ENCODE results near the gene RBBP5.
A peak's percentile ranks its signal among the peaks of the same experiment; 100 is the strongest.

RBBP5 gene

GRCh38 chr1:205053296-205053695 lies 68.5 kb downstream of the RBBP5 start:
- Histone ChIP-seq H3K27ac (replicated peaks; ENCODE audit: low read length) (no peak overlapping the region), H3K4me1 (ENCODE audit: control insufficient read depth in 2 of 2, insufficient read depth in 1 of 2, low read depth in 1 of 2, low read length in 2 of 2) (peaks cover 0 to 6% of the 10 kb centered on the region in 2 donors), H2AK5ac (ENCODE audit: low read depth, low read length) (no peak overlapping the region), H3K23ac (ENCODE audit: low read depth, low read length, poor library complexity) (no peak overlapping the region), H2BK120ac (ENCODE audit: low read depth, low read length) (no peak overlapping the region), H4K91ac (ENCODE audit: low read depth, low read length, poor library complexity) (no peak overlapping the region), H3K4me3 (ENCODE audit: low read length in 2 of 2) (no peak overlapping the region), H3K9ac (ENCODE audit: low read depth, low read length, poor library complexity) (no peak overlapping the region), H3K4ac (ENCODE audit: low read length) (no peak overlapping the region), H2BK15ac (ENCODE audit: low read length) (no peak overlapping the region), H2BK12ac (ENCODE audit: low read length) (no peak overlapping the region), H3K79me1 (ENCODE audit: low read depth, low read length) (no peaks in the 10 kb centered on the region), H2AFZ (ENCODE audit: low read length) (no peak overlapping the region), H4K8ac (ENCODE audit: low read depth, low read length) (no peak overlapping the region), H3K4me2 (ENCODE audit: insufficient read depth, low read length, poor library complexity, severe bottlenecking) (no peak overlapping the region), H2BK5ac (ENCODE audit: low read length) (no peak overlapping the region), H3K36me3 (replicated peaks in 1 of 2; ENCODE audit: control insufficient read depth in 2 of 2, insufficient read depth in 2 of 2, low read length in 2 of 2) (no peaks in the 10 kb centered on the region), H3K9me3 (replicated peaks in 1 of 2; ENCODE audit: control insufficient read depth in 2 of 2, insufficient read depth in 1 of 2, low read depth in 1 of 2, low read length in 2 of 2) (no peaks in the 10 kb centered on the region), H3K14ac (ENCODE audit: low read length) (no peak overlapping the region), H3K18ac (ENCODE audit: low read length) (no peak overlapping the region), H3K27me3 (ENCODE audit: control insufficient read depth in 3 of 3, insufficient read depth in 3 of 3, low read depth in 1 of 3, low read length in 3 of 3) (peaks cover 0 to 61% (median 0%) of the 10 kb centered on the region in 3 experiments)
- WGBS, 2 donors (ENCODE audit: extremely low coverage in 2 of 2, insufficient read length in 2 of 2, insufficient replicate concordance in 1 of 2): no CpG with 5 or more reads among the region's 5 CpGs
- no peak for DNase-seq (ENCODE audit: low spot score)

DNA sequence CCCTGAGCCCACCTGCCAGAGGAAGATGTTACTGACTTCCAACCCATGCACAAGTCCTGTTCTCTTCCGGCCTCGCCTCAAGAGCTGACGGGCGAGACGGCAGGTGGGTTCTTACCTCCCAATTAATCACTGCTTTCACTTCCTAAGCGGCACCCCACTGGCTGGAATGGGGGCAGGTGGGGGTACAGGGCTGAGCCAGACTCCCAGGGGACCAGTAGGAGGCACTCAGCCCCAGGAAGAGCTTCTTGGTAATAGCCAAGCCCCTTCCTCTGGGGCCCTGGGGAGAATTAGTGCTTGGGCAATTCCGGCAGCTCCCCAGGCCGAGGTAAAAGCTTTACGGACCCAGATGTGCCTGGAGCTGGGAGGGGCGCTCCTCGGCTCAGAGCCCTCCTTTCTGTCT lies 69.1 kb downstream of the RBBP5 start:
- Histone ChIP-seq H3K4me3 (ENCODE audit: low read length in 2 of 2) (no peak overlapping the region), H3K27me3 (ENCODE audit: control insufficient read depth in 3 of 3, insufficient read depth in 3 of 3, low read depth in 1 of 3, low read length in 3 of 3) (peaks cover 0 to 61% (median 0%) of the 10 kb centered on the region in 3 experiments), H3K79me1 (ENCODE audit: low read depth, low read length) (no peaks in the 10 kb centered on the region), H3K18ac (ENCODE audit: low read length) (peak overlapping the region; percentile 53), H3K4me2 (ENCODE audit: insufficient read depth, low read length, poor library complexity, severe bottlenecking) (no peak overlapping the region), H2BK5ac (ENCODE audit: low read length) (no peak overlapping the region), H2BK120ac (ENCODE audit: low read depth, low read length) (no peak overlapping the region), H3K14ac (ENCODE audit: low read length) (no peak overlapping the region), H4K8ac (ENCODE audit: low read depth, low read length) (no peak overlapping the region), H3K9me3 (replicated peaks in 1 of 2; ENCODE audit: control insufficient read depth in 2 of 2, insufficient read depth in 1 of 2, low read depth in 1 of 2, low read length in 2 of 2) (no peaks in the 10 kb centered on the region), H2BK15ac (ENCODE audit: low read length) (no peak overlapping the region), H3K9ac (ENCODE audit: low read depth, low read length, poor library complexity) (no peak overlapping the region), H3K4ac (ENCODE audit: low read length) (no peak overlapping the region), H3K36me3 (replicated peaks in 1 of 2; ENCODE audit: control insufficient read depth in 2 of 2, insufficient read depth in 2 of 2, low read length in 2 of 2) (no peaks in the 10 kb centered on the region), H2BK12ac (ENCODE audit: low read length) (no peak overlapping the region), H3K27ac (replicated peaks; ENCODE audit: low read length) (no peak overlapping the region), H2AFZ (ENCODE audit: low read length) (no peak overlapping the region), H3K4me1 (ENCODE audit: control insufficient read depth in 2 of 2, insufficient read depth in 1 of 2, low read depth in 1 of 2, low read length in 2 of 2) (peaks cover 0 to 6% of the 10 kb centered on the region in 2 donors), H2AK5ac (ENCODE audit: low read depth, low read length) (peak overlapping the region; percentile 82), H4K91ac (ENCODE audit: low read depth, low read length, poor library complexity) (no peak overlapping the region), H3K23ac (ENCODE audit: low read depth, low read length, poor library complexity) (no peak overlapping the region)
- no CpG with 5 or more reads among the region's 11 CpGs for WGBS, 2 donors (ENCODE audit: extremely low coverage in 2 of 2, insufficient read length in 2 of 2, insufficient replicate concordance in 1 of 2)
- DNase-seq (ENCODE audit: low spot score): no peak

GRCh38 chr1:205049479-205049878 lies 72.3 kb downstream of the RBBP5 start:
- H2BK15ac ChIP-seq (ENCODE audit: low read length): no peak overlapping the region
- peak overlapping the region; percentile 25 for H3K18ac ChIP-seq (ENCODE audit: low read length)
- no peak overlapping the region for H2AK5ac ChIP-seq (ENCODE audit: low read depth, low read length)
- H3K14ac ChIP-seq (ENCODE audit: low read length): no peak overlapping the region
- no peak overlapping the region for H3K4ac ChIP-seq (ENCODE audit: low read length)
- H3K9me3 ChIP-seq (replicated peaks in 1 of 2; ENCODE audit: control insufficient read depth in 2 of 2, insufficient read depth in 1 of 2, low read depth in 1 of 2, low read length in 2 of 2): no peaks in the 10 kb centered on the region
- H2BK12ac ChIP-seq (ENCODE audit: low read length): no peak overlapping the region
- H2AFZ ChIP-seq (ENCODE audit: low read length): no peak overlapping the region
- H3K4me1 ChIP-seq (ENCODE audit: control insufficient read depth in 2 of 2, insufficient read depth in 1 of 2, low read depth in 1 of 2, low read length in 2 of 2): peaks cover 0 to 11% of the 10 kb centered on the region in 2 donors
- no peak overlapping the region for H2BK120ac ChIP-seq (ENCODE audit: low read depth, low read length)
- peaks cover 0 to 78% (median 3%) of the 10 kb centered on the region in 3 experiments for H3K27me3 ChIP-seq (ENCODE audit: control insufficient read depth in 3 of 3, insufficient read depth in 3 of 3, low read depth in 1 of 3, low read length in 3 of 3)
- no peak overlapping the region for H4K8ac ChIP-seq (ENCODE audit: low read depth, low read length)
- H3K23ac ChIP-seq (ENCODE audit: low read depth, low read length, poor library complexity): no peak overlapping the region
- no peak overlapping the region for H3K9ac ChIP-seq (ENCODE audit: low read depth, low read length, poor library complexity)
- no peak for DNase-seq (ENCODE audit: low spot score)
- no peak overlapping the region for H3K4me3 ChIP-seq (ENCODE audit: low read length in 2 of 2)
- H2BK5ac ChIP-seq (ENCODE audit: low read length): no peak overlapping the region
- no peaks in the 10 kb centered on the region for H3K36me3 ChIP-seq (replicated peaks in 1 of 2; ENCODE audit: control insufficient read depth in 2 of 2, insufficient read depth in 2 of 2, low read length in 2 of 2)
- H3K27ac ChIP-seq (replicated peaks; ENCODE audit: low read length): no peak overlapping the region
- H3K4me2 ChIP-seq (ENCODE audit: insufficient read depth, low read length, poor library complexity, severe bottlenecking): no peak overlapping the region
- H3K79me1 ChIP-seq (ENCODE audit: low read depth, low read length): no peaks in the 10 kb centered on the region
- WGBS, 2 donors (ENCODE audit: extremely low coverage in 2 of 2, insufficient read length in 2 of 2, insufficient replicate concordance in 1 of 2): no CpG with 5 or more reads among the region's 6 CpGs
- H4K91ac ChIP-seq (ENCODE audit: low read depth, low read length, poor library complexity): no peak overlapping the region

GRCh38 chr1:205048382-205048781 lies 73.4 kb downstream of the RBBP5 start:
- Histone ChIP-seq H2AK5ac (ENCODE audit: low read depth, low read length) (no peak overlapping the region), H2BK12ac (ENCODE audit: low read length) (no peak overlapping the region), H4K8ac (ENCODE audit: low read depth, low read length) (no peak overlapping the region), H3K27ac (replicated peaks; ENCODE audit: low read length) (no peak overlapping the region), H3K4me3 (ENCODE audit: low read length in 2 of 2) (peak overlapping the region in 1 of 2 donors; percentile 63), H2BK15ac (ENCODE audit: low read length) (no peak overlapping the region), H3K9ac (ENCODE audit: low read depth, low read length, poor library complexity) (no peak overlapping the region), H2AFZ (ENCODE audit: low read length) (no peak overlapping the region), H3K18ac (ENCODE audit: low read length) (no peak overlapping the region), H3K36me3 (replicated peaks in 1 of 2; ENCODE audit: control insufficient read depth in 2 of 2, insufficient read depth in 2 of 2, low read length in 2 of 2) (no peaks in the 10 kb centered on the region), H4K91ac (ENCODE audit: low read depth, low read length, poor library complexity) (no peak overlapping the region), H3K9me3 (replicated peaks in 1 of 2; ENCODE audit: control insufficient read depth in 2 of 2, insufficient read depth in 1 of 2, low read depth in 1 of 2, low read length in 2 of 2) (no peaks in the 10 kb centered on the region), H3K23ac (ENCODE audit: low read depth, low read length, poor library complexity) (no peak overlapping the region), H2BK5ac (ENCODE audit: low read length) (no peak overlapping the region), H3K79me1 (ENCODE audit: low read depth, low read length) (no peaks in the 10 kb centered on the region), H3K4me1 (ENCODE audit: control insufficient read depth in 2 of 2, insufficient read depth in 1 of 2, low read depth in 1 of 2, low read length in 2 of 2) (peaks cover 0 to 16% of the 10 kb centered on the region in 2 donors), H3K27me3 (ENCODE audit: control insufficient read depth in 3 of 3, insufficient read depth in 3 of 3, low read depth in 1 of 3, low read length in 3 of 3) (peaks cover 0 to 80% (median 8%) of the 10 kb centered on the region in 3 experiments), H2BK120ac (ENCODE audit: low read depth, low read length) (no peak overlapping the region), H3K14ac (ENCODE audit: low read length) (peak overlapping the region; percentile 27), H3K4ac (ENCODE audit: low read length) (no peak overlapping the region), H3K4me2 (ENCODE audit: insufficient read depth, low read length, poor library complexity, severe bottlenecking) (no peak overlapping the region)
- DNase-seq (ENCODE audit: low spot score): no peak
- WGBS, 2 donors (ENCODE audit: extremely low coverage in 2 of 2, insufficient read length in 2 of 2, insufficient replicate concordance in 1 of 2): no CpG with 5 or more reads among the region's 9 CpGs

All from neuronal stem cell (in vitro differentiated cells).